Measurements from ENCODE around the gene AVL9. TPM values are rescaled to one million over a fixed set of nuclear protein-coding genes. Genes with fewer than 3 reads are reported as not detected.
"Not testable (repeated sequence)": the region's sequence is repeated elsewhere in the genome, so short reads cannot be mapped to it uniquely, and the experiment has no call there.

Gene AVL9
- total RNA-seq, 1 donor = 22.7 TPM

- Histone ChIP-seq H3K4me3 (ENCODE audit: low read length) (no peak overlapping the region), H3K27me3 (ENCODE audit: insufficient read depth, low read length) (no peaks in the 10 kb centered on the region), H3K4me1 (ENCODE audit: insufficient read depth, low read length) (peaks cover 13% of the 10 kb centered on the region), H3K9me3 (ENCODE audit: low read depth, low read length) (no peaks in the 10 kb centered on the region)
Measured at GRCh38 chr7:32583791-32584190, 88.5 kb downstream of the AVL9 start.

GRCh38 chr7:32586291-32587221 is 91.3 kb downstream of the AVL9 start:
- Histone ChIP-seq H3K27me3 (ENCODE audit: insufficient read depth, low read length) (no peaks in the 10 kb centered on the region), H3K4me1 (ENCODE audit: insufficient read depth, low read length) (peaks cover 19% of the 10 kb centered on the region), H3K9me3 (ENCODE audit: low read depth, low read length) (no peaks in the 10 kb centered on the region), H3K4me3 (ENCODE audit: low read length) (no peak overlapping the region)

- peaks cover 19% of the 10 kb centered on the region for H3K4me1 ChIP-seq (ENCODE audit: insufficient read depth, low read length)
Measured at GRCh38 chr7:32587411-32587948, 92.2 kb downstream of the AVL9 start.

GRCh38 chr7:32588657-32589056 is 93.4 kb downstream of the AVL9 start:
- no peaks in the 10 kb centered on the region for H3K27me3 ChIP-seq (ENCODE audit: insufficient read depth, low read length)
- peaks cover 19% of the 10 kb centered on the region for H3K4me1 ChIP-seq (ENCODE audit: insufficient read depth, low read length)
- H3K9me3 ChIP-seq (ENCODE audit: low read depth, low read length) = no peaks in the 10 kb centered on the region
- no peak overlapping the region for H3K4me3 ChIP-seq (ENCODE audit: low read length)

More at GRCh38 chr7:32587411-32587948, 92.2 kb downstream of the AVL9 start:
- no peaks in the 10 kb centered on the region for H3K27me3 ChIP-seq (ENCODE audit: insufficient read depth, low read length)
- no peak overlapping the region for H3K4me3 ChIP-seq (ENCODE audit: low read length)
- H3K9me3 ChIP-seq (ENCODE audit: low read depth, low read length) = no peaks in the 10 kb centered on the region

GRCh38 chr7:32591938-32592337 is 96.6 kb downstream of the AVL9 start:
- H3K27me3 ChIP-seq (ENCODE audit: insufficient read depth, low read length) = no peaks in the 10 kb centered on the region
- no peaks in the 10 kb centered on the region for H3K9me3 ChIP-seq (ENCODE audit: low read depth, low read length)
- H3K4me3 ChIP-seq (ENCODE audit: low read length) = no peak overlapping the region
- H3K4me1 ChIP-seq (ENCODE audit: insufficient read depth, low read length) = peaks cover 14% of the 10 kb centered on the region

- H3K4me3 ChIP-seq (ENCODE audit: low read length) = no peak overlapping the region
- H3K4me1 ChIP-seq (ENCODE audit: insufficient read depth, low read length) = peaks cover 9% of the 10 kb centered on the region
- no peaks in the 10 kb centered on the region for H3K9me3 ChIP-seq (ENCODE audit: low read depth, low read length)
- H3K27me3 ChIP-seq (ENCODE audit: insufficient read depth, low read length) = no peaks in the 10 kb centered on the region
Measured at GRCh38 chr7:32592701-32593100, 97.4 kb downstream of the AVL9 start.

- Histone ChIP-seq H3K27me3 (ENCODE audit: insufficient read depth, low read length) (no peaks in the 10 kb centered on the region), H3K4me3 (ENCODE audit: low read length) (no peak overlapping the region)
Measured at GRCh38 chr7:32594965-32595490, 99.7 kb downstream of the AVL9 start.

GRCh38 chr7:32601196-32601595 is 105.9 kb downstream of the AVL9 start:
- H3K4me3 ChIP-seq (ENCODE audit: low read length); H3K4me1 ChIP-seq (ENCODE audit: insufficient read depth, low read length); H3K27me3 ChIP-seq (ENCODE audit: insufficient read depth, low read length); H3K9me3 ChIP-seq (ENCODE audit: low read depth, low read length): not testable (repeated sequence)

More at GRCh38 chr7:32594965-32595490, 99.7 kb downstream of the AVL9 start:
- no peaks in the 10 kb centered on the region for H3K9me3 ChIP-seq (ENCODE audit: low read depth, low read length)
- no peaks in the 10 kb centered on the region for H3K4me1 ChIP-seq (ENCODE audit: insufficient read depth, low read length)

- Histone ChIP-seq H3K9me3 (ENCODE audit: low read depth, low read length) (no peaks in the 10 kb centered on the region), H3K4me1 (ENCODE audit: insufficient read depth, low read length) (no peaks in the 10 kb centered on the region), H3K4me3 (ENCODE audit: low read length) (no peak overlapping the region), H3K27me3 (ENCODE audit: insufficient read depth, low read length) (no peaks in the 10 kb centered on the region)
Measured at GRCh38 chr7:32602470-32602869, 107.2 kb downstream of the AVL9 start.

- not testable (repeated sequence) for H3K9me3 ChIP-seq (ENCODE audit: low read depth, low read length); H3K4me3 ChIP-seq (ENCODE audit: low read length); H3K4me1 ChIP-seq (ENCODE audit: insufficient read depth, low read length); H3K27me3 ChIP-seq (ENCODE audit: insufficient read depth, low read length)
Measured at GRCh38 chr7:32603492-32603891, 108.2 kb downstream of the AVL9 start.

GRCh38 chr7:32604047-32604446 is 108.8 kb downstream of the AVL9 start:
- not testable (repeated sequence) for H3K4me1 ChIP-seq (ENCODE audit: insufficient read depth, low read length); H3K4me3 ChIP-seq (ENCODE audit: low read length); H3K27me3 ChIP-seq (ENCODE audit: insufficient read depth, low read length); H3K9me3 ChIP-seq (ENCODE audit: low read depth, low read length)

- H3K4me1 ChIP-seq (ENCODE audit: insufficient read depth, low read length) = no peaks in the 10 kb centered on the region
- H3K4me3 ChIP-seq (ENCODE audit: low read length) = no peak overlapping the region
- no peaks in the 10 kb centered on the region for H3K9me3 ChIP-seq (ENCODE audit: low read depth, low read length)
- no peaks in the 10 kb centered on the region for H3K27me3 ChIP-seq (ENCODE audit: insufficient read depth, low read length)
Measured at GRCh38 chr7:32605032-32605431, 109.7 kb downstream of the AVL9 start.

- H3K27me3 ChIP-seq (ENCODE audit: insufficient read depth, low read length) = no peaks in the 10 kb centered on the region
Measured at GRCh38 chr7:32609463-32609862, 114.2 kb downstream of the AVL9 start.

GRCh38 chr7:32611201-32612099 is 116.2 kb downstream of the AVL9 start:
- Histone ChIP-seq H3K9me3 (ENCODE audit: low read depth, low read length) (no peaks in the 10 kb centered on the region), H3K4me3 (ENCODE audit: low read length) (no peak overlapping the region), H3K27me3 (ENCODE audit: insufficient read depth, low read length) (no peaks in the 10 kb centered on the region), H3K4me1 (ENCODE audit: insufficient read depth, low read length) (no peaks in the 10 kb centered on the region)

More at GRCh38 chr7:32609463-32609862, 114.2 kb downstream of the AVL9 start:
- Histone ChIP-seq H3K9me3 (ENCODE audit: low read depth, low read length) (no peaks in the 10 kb centered on the region), H3K4me1 (ENCODE audit: insufficient read depth, low read length) (no peaks in the 10 kb centered on the region), H3K4me3 (ENCODE audit: low read length) (no peak overlapping the region)

GRCh38 chr7:32616625-32617024 is 121.3 kb downstream of the AVL9 start:
- no peak overlapping the region for H3K4me3 ChIP-seq (ENCODE audit: low read length)
- no peaks in the 10 kb centered on the region for H3K27me3 ChIP-seq (ENCODE audit: insufficient read depth, low read length)
- H3K4me1 ChIP-seq (ENCODE audit: insufficient read depth, low read length) = no peaks in the 10 kb centered on the region
- no peaks in the 10 kb centered on the region for H3K9me3 ChIP-seq (ENCODE audit: low read depth, low read length)
